ENCODE measurements around the gene ZMYND11.
"Not testable (repeated sequence)": the region's sequence is repeated elsewhere in the genome, so short reads cannot be mapped to it uniquely, and the experiment has no call there.

Gene ZMYND11

GRCh38 chr10:282294-283139 lies 147.3 kb downstream of the ZMYND11 start:
- peak; percentile 45 for DNase-seq (ENCODE audit: low spot score)

GRCh38 chr10:283140-283479 lies 147.9 kb downstream of the ZMYND11 start:
- DNase-seq (ENCODE audit: low spot score) = no peak

- DNase-seq (ENCODE audit: low spot score) = no peak
Observed at GRCh38 chr10:283916-284356, 148.7 kb downstream of the ZMYND11 start.

- no peak for DNase-seq (ENCODE audit: low spot score)
Observed at GRCh38 chr10:285216-285615, 150.0 kb downstream of the ZMYND11 start.

- DNase-seq (ENCODE audit: low spot score) = no peak
Observed at GRCh38 chr10:287026-287709, 151.9 kb downstream of the ZMYND11 start.

- DNase-seq (ENCODE audit: low spot score) = no peak
Observed at GRCh38 chr10:287814-288213, 152.6 kb downstream of the ZMYND11 start.

GRCh38 chr10:288316-289200 lies 153.3 kb downstream of the ZMYND11 start:
- DNase-seq (ENCODE audit: low spot score) = no peak

GRCh38 chr10:289581-289980 lies 154.3 kb downstream of the ZMYND11 start:
- no peak for DNase-seq (ENCODE audit: low spot score)

GRCh38 chr10:290026-290725 lies 154.9 kb downstream of the ZMYND11 start:
- DNase-seq (ENCODE audit: low spot score) = peak; percentile 83

GRCh38 chr10:293636-294035 lies 158.4 kb downstream of the ZMYND11 start:
- no peak for DNase-seq (ENCODE audit: low spot score)

GRCh38 chr10:297567-297966 lies 162.3 kb downstream of the ZMYND11 start:
- DNase-seq (ENCODE audit: low spot score) = peak; percentile 59

GRCh38 chr10:298033-298432 lies 162.8 kb downstream of the ZMYND11 start:
- no peak for DNase-seq (ENCODE audit: low spot score)

- no peak for DNase-seq (ENCODE audit: low spot score)
Observed at GRCh38 chr10:299512-299911, 164.3 kb downstream of the ZMYND11 start.

- DNase-seq (ENCODE audit: low spot score) = no peak
Observed at GRCh38 chr10:299969-300368, 164.7 kb downstream of the ZMYND11 start.

- DNase-seq (ENCODE audit: low spot score) = not testable (repeated sequence)
Observed at GRCh38 chr10:300580-300979, 165.3 kb downstream of the ZMYND11 start.

- DNase-seq (ENCODE audit: low spot score) = no peak
Observed at GRCh38 chr10:301536-301935, 166.3 kb downstream of the ZMYND11 start.
